Activated T-cell treated with anti-CD3 and anti-CD28 coated beads, Interleukin-2, amount 50 U/mL, for 4 hours (primary cell): ENCODE results near the gene TRIM44. TPM values are rescaled to one million over a fixed set of nuclear protein-coding genes. Genes with fewer than 3 reads are reported as not detected.

ENCODE experiments used
- ATAC-seq, 2 donors: fragments of 200-7000 bp; cut with Tn5 transposase; one replicate each; pipeline ENCODE4 v1.10.0; 2021
- DNase-seq: peaks from one replicate; pipeline ENCODE4 v3.0.0-alpha.2; 2020
- H3K27me3 Mint-ChIP-seq: one replicate; pipeline ENCODE4 v1.8.0; 2021; ENCODE audit warnings: low read depth, mixed read lengths
- H3K36me3 Mint-ChIP-seq: one replicate; pipeline ENCODE4 v1.8.0; 2022; ENCODE audit warnings: mixed read lengths; ENCODE audit not compliant: insufficient read depth
- H3K4me1 Mint-ChIP-seq: one replicate; pipeline ENCODE4 v1.8.0; 2021; ENCODE audit warnings: low read depth, mixed read lengths
- H3K4me3 Mint-ChIP-seq: one replicate; pipeline ENCODE4 v1.8.0; 2021; ENCODE audit warnings: mild to moderate bottlenecking, moderate library complexity, mixed read lengths
- H3K9me3 Mint-ChIP-seq: one replicate; pipeline ENCODE4 v1.8.0; 2021; ENCODE audit warnings: mixed read lengths
- total RNA-seq, 3 donors: library from RNA; stranded (reverse); gene quantifications; one replicate each; pipeline ENCODE4 v1.2.1, GENCODE V29; 2021

The TRIM44 gene
- total RNA-seq = 10 to 100 TPM; 38.6 to 48.5 (median 45.3) TPM

DNA sequence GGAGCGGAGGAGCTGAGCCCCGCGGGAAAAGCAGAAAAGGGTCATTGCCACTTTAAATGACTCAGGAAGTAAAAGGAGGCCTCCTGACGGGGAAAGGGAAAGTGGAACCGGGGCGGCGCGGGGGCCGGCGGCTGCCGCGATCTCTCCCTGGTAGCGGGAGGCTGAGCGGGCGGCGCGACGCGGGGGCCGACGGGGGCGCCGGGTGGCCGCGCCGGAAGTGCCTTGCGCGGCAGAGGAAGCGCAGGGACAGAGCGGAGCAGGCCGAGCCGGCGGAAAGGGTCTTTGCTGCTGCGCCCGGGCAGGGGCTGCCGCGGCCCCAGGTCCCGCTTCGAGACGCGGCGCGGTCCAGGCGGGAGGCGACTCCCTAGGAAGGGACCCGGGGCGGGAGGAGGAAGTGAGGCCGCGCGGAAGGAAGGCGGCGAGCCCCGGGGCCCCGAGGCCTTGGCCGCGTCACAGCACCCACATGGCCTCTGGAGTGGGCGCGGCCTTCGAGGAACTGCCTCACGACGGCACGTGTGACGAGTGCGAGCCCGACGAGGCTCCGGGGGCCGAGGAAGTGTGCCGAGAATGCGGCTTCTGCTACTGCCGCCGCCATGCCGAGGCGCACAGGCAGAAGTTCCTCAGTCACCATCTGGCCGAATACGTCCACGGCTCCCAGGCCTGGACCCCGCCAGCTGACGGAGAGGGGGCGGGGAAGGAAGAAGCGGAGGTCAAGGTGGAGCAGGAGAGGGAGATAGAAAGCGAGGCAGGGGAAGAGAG lies at the start of gene TRIM44:
Gene TRIM44 (plus strand): TSS at position 127 of the 759 bp plus-strand sequence. CDS start 337 bp downstream, at position 464.
- peak; percentile 79 for DNase-seq

GRCh38 chr11:35614939-35615569 lies 47.5 kb upstream of the TRIM44 start:
- no peak for ATAC-seq
- peaks cover 44% of the 10 kb centered on the region for H3K27me3 Mint-ChIP-seq

More for the DNA sequence above, at the start of gene TRIM44:
- peak; percentile 93 to 95 for ATAC-seq
- peaks cover 34% of the 10 kb centered on the region for H3K9me3 Mint-ChIP-seq
- peaks cover 48% of the 10 kb centered on the region for H3K4me1 Mint-ChIP-seq
- H3K4me3 Mint-ChIP-seq = peak within 1 kb of the TSS; percentile 91
- peaks cover 27% of the 10 kb centered on the region for H3K36me3 Mint-ChIP-seq
- peaks cover 3% of the 10 kb centered on the region for H3K27me3 Mint-ChIP-seq

GRCh38 chr11:35615921-35616900 lies 46.4 kb upstream of the TRIM44 start:
- Mint-ChIP-seq H3K4me3 (no peak overlapping the region), H3K27me3 (peaks cover 54% of the 10 kb centered on the region), H3K9me3 (no peaks in the 10 kb centered on the region), H3K36me3 (no peaks in the 10 kb centered on the region), H3K4me1 (peaks cover 13% of the 10 kb centered on the region)
- ATAC-seq = no peak
- DNase-seq = no peak

More at GRCh38 chr11:35614939-35615569, 47.5 kb upstream of the TRIM44 start:
- no peak for DNase-seq
- no peaks in the 10 kb centered on the region for H3K36me3 Mint-ChIP-seq
- no peaks in the 10 kb centered on the region for H3K9me3 Mint-ChIP-seq
- H3K4me1 Mint-ChIP-seq = peaks cover 8% of the 10 kb centered on the region
- no peak overlapping the region for H3K4me3 Mint-ChIP-seq

GRCh38 chr11:35617316-35617686 lies 45.3 kb upstream of the TRIM44 start:
- peaks cover 58% of the 10 kb centered on the region for H3K27me3 Mint-ChIP-seq
- DNase-seq (no peak), ATAC-seq (no peak)
- H3K9me3 Mint-ChIP-seq = no peaks in the 10 kb centered on the region
- H3K4me1 Mint-ChIP-seq = peaks cover 13% of the 10 kb centered on the region
- peak overlapping the region; percentile 66 for H3K4me3 Mint-ChIP-seq
- no peaks in the 10 kb centered on the region for H3K36me3 Mint-ChIP-seq

DNA sequence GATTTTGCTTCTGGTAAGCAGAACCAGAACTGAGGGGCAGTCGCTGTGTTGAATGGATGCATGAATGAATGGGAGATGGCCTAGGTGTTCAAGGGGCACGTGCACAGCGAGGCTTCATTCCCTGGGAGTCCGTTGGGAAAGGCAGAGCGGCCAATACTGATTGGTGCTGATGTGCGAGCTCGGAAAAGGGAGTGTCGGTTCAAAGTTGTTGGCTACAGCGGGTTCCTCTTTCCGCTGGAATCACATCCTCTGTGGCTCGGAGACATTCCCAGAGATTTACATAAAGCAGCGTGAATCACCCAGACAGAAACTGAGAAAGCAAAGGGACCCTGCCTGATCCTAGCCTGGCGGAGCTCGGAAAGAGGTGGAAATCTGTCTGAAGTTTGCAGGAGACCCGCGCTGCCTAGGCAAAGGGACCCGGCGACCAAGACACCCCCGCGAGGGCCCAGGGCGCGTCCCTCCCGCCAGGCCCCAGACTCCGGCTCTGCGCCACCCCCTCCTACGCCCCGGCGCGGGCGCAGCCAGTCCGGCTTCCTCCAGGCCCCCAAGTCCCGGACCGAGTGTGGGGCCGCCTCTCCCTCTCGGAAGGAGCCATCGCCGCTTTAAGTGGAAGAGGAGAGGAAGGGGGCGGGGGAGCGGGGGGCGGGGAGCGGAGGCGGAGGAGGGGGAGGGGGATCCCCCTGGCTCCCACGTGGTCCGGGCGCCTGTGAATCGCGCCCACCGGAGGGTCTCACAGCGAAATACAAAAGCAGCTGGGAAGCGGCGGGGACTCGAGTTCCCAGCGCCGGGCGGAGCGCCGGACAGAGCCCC lies 44.7 kb upstream of the TRIM44 start, which contains the start of gene FJX1:
Gene FJX1 (plus strand): TSS at position 774 of the 810 bp plus-strand sequence. CDS start 177 bp downstream, outside the sequence.
- Mint-ChIP-seq H3K4me1 (peaks cover 13% of the 10 kb centered on the region), H3K27me3 (peaks cover 59% of the 10 kb centered on the region), H3K9me3 (no peaks in the 10 kb centered on the region), H3K4me3 (peak within 1 kb of the TSS; percentile 66), H3K36me3 (no peaks in the 10 kb centered on the region)
- ATAC-seq = peak; percentile 2 to 30
- peak; percentile 13 for DNase-seq

DNA sequence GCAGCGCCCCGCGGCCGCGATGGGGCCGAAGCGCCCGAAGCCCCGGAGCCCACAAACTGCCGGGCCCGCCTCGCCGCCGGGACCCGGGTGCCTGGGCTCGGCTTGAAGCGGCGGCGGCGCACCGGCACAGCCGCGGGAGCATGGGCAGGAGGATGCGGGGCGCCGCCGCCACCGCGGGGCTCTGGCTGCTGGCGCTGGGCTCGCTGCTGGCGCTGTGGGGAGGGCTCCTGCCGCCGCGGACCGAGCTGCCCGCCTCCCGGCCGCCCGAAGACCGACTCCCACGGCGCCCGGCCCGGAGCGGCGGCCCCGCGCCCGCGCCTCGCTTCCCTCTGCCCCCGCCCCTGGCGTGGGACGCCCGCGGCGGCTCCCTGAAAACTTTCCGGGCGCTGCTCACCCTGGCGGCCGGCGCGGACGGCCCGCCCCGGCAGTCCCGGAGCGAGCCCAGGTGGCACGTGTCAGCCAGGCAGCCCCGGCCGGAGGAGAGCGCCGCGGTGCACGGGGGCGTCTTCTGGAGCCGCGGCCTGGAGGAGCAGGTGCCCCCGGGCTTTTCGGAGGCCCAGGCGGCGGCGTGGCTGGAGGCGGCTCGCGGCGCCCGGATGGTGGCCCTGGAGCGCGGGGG lies 44.0 kb upstream of the TRIM44 start:
- peaks cover 60% of the 10 kb centered on the region for H3K27me3 Mint-ChIP-seq
- ATAC-seq = peak; percentile 49 to 53
- DNase-seq = no peak
- no peak overlapping the region for H3K4me3 Mint-ChIP-seq
- H3K9me3 Mint-ChIP-seq = no peaks in the 10 kb centered on the region
- no peaks in the 10 kb centered on the region for H3K36me3 Mint-ChIP-seq
- H3K4me1 Mint-ChIP-seq = peaks cover 13% of the 10 kb centered on the region

GRCh38 chr11:35619116-35619854 lies 43.3 kb upstream of the TRIM44 start:
- ATAC-seq = peak; percentile 64 to 66
- peak overlapping the region; percentile 57 for H3K4me3 Mint-ChIP-seq
- peaks cover 13% of the 10 kb centered on the region for H3K4me1 Mint-ChIP-seq
- no peaks in the 10 kb centered on the region for H3K9me3 Mint-ChIP-seq
- H3K27me3 Mint-ChIP-seq = peaks cover 66% of the 10 kb centered on the region
- no peaks in the 10 kb centered on the region for H3K36me3 Mint-ChIP-seq
- DNase-seq = peak; percentile 5

DNA sequence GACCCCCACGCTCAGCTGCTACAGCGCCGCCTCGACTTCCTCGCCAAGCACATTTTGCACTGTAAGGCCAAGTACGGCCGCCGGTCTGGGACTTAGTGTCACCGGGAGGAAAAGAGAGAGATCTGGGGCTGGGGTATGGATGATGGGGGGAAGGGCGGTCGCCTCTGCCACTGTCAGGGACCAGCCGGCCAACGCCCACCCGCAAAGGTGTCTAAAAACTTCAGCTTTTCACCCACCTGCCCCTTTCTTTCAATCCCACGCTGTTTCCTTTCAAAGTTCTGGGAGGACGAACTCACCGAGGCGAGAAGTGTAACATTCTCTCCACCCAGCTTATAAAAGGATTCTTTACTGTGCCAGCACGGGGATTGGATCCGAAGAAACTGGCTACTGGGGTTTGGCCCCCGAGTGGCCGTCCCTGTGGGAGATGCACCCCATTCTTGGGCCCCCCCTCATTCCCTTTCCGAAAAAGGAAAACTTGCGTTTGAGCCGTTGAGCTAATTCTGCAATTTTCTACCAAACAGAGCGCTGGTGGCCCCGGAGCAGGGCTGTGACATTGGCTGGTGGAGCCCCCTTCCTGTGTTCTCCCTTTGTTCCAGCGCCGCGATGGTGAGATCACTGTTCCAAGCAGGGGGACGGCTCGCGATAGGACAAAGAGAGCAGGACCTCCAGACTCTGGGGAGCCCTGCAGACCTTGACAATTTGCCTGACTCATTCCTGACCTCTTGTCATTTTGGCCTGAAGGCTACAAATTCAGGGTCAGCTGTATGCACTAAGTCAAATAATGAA lies 42.5 kb upstream of the TRIM44 start:
- Mint-ChIP-seq H3K9me3 (no peaks in the 10 kb centered on the region), H3K27me3 (peaks cover 64% of the 10 kb centered on the region), H3K4me1 (peaks cover 13% of the 10 kb centered on the region), H3K36me3 (no peaks in the 10 kb centered on the region), H3K4me3 (peak overlapping the region; percentile 57)
- ATAC-seq (no peak), DNase-seq (no peak)

- Mint-ChIP-seq H3K4me3 (no peak overlapping the region), H3K4me1 (peaks cover 13% of the 10 kb centered on the region), H3K9me3 (no peaks in the 10 kb centered on the region), H3K27me3 (peaks cover 65% of the 10 kb centered on the region), H3K36me3 (no peaks in the 10 kb centered on the region)
- DNase-seq (no peak), ATAC-seq (no peak)
Measured at GRCh38 chr11:35620795-35621194, 41.8 kb upstream of the TRIM44 start.

- Mint-ChIP-seq H3K36me3 (no peaks in the 10 kb centered on the region), H3K9me3 (no peaks in the 10 kb centered on the region), H3K27me3 (peaks cover 67% of the 10 kb centered on the region), H3K4me3 (no peak overlapping the region), H3K4me1 (peaks cover 13% of the 10 kb centered on the region)
- ATAC-seq = no peak
- DNase-seq = no peak
Measured at GRCh38 chr11:35621620-35622019, 41.0 kb upstream of the TRIM44 start.

DNA sequence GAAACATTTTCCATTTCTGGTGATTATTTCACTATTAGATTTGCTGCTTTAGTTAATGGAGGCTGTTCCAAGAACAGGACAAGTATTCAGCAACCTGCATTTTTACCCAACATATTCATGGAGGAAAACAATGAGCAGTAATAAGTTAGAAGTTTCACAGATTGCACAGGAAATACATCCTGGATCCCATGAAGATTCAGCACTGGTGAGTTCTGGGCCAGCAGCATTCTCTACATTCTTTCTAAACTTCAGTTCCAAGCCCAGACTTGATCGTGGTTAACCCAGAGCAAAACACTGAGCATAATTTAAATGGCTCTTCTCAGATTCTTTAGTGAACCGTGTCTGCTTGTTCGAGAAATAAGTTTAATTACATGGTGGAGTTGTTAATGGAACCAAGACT lies 40.5 kb upstream of the TRIM44 start:
- peaks cover 68% of the 10 kb centered on the region for H3K27me3 Mint-ChIP-seq
- H3K4me1 Mint-ChIP-seq = peaks cover 13% of the 10 kb centered on the region
- no peak overlapping the region for H3K4me3 Mint-ChIP-seq
- no peak for ATAC-seq
- DNase-seq = no peak
- H3K36me3 Mint-ChIP-seq = no peaks in the 10 kb centered on the region
- H3K9me3 Mint-ChIP-seq = no peaks in the 10 kb centered on the region

DNA sequence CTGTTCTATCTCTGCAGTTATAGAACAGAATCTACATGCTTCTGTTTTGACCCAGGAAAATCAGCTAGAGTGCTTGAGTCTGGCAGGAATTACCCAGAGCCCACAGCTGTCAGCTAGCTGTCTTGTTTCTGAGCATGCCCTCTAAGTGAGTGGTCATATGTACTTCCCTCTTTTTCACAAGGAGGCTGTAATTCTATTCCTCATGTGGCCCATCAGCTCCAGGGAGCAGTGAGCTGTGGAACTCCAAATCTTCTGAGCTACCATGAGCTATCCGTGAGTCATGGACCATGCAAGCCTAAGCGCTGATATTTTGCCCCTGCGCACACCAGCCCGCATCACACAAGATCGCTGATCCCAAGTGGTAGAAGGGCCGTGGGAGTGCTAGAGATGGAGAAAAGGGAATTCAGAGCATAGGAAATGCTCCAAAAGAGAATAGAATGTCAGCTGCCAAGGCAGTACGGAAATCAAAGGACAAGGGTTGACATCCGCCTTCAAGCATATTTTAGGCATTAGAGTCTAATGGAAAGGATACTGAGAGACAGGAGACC lies 38.9 kb upstream of the TRIM44 start:
- Mint-ChIP-seq H3K36me3 (no peaks in the 10 kb centered on the region), H3K9me3 (no peaks in the 10 kb centered on the region), H3K27me3 (peaks cover 69% of the 10 kb centered on the region), H3K4me3 (no peak overlapping the region), H3K4me1 (peaks cover 9% of the 10 kb centered on the region)
- ATAC-seq (no peak), DNase-seq (no peak)
